PFSK-1 (cell line): ENCODE measurements around the gene CCSER1.

Experiments
- POLR2AphosphoS5 ChIP-seq: IDR thresholded peaks from 2 replicates; pipeline ENCODE4 v1.6.1; 2012; ENCODE audit warnings: low read depth, mild to moderate bottlenecking, control low read depth, low read length, moderate library complexity
- SIN3A ChIP-seq: IDR thresholded peaks from 2 replicates; pipeline ENCODE4 v1.6.1; 2012; ENCODE audit warnings: mild to moderate bottlenecking, low read length, moderate library complexity, borderline replicate concordance; ENCODE audit not compliant: insufficient read depth
- TAF1 ChIP-seq: IDR thresholded peaks from 2 replicates; pipeline ENCODE4 v1.6.1; 2012; ENCODE audit warnings: low read length, control low read depth, borderline replicate concordance; ENCODE audit not compliant: insufficient read depth

DNA sequence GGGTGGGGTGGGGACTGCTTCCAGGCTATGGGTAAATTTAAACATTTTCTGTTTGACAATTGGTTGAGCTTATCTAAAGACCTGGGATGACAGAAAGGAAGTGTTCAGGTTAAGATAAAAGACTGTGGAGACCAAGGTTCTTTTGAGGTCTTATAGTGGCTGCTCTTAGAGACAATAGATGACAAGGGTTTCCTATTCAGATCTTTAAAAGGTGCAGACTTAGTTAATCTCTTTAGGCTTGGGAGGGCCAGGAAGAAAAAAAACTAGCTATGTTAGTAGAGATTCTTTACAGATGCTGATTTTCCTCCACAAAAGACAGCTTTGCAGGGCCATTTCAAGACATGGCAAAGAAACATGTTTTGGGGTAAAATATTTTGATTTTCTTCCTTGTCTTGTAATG lies 972.5 kb downstream of the CCSER1 start:
- TF ChIP-seq POLR2AphosphoS5 (no peak), TAF1 (no peak), SIN3A (no peak)
